IPS DF 6.9 (cell line): ENCODE measurements around the gene AGER.

ENCODE experiments used
- DNase-seq: peaks from one replicate; pipeline ENCODE4 v3.0.0-alpha.2; 2013; ENCODE audit warnings: low read depth, low spot score
- H3K27ac ChIP-seq: one replicate; pipeline ENCODE4 v1.5.1; 2013; ENCODE audit warnings: low read length, control low read depth
- H3K27me3 ChIP-seq: 2 replicates; pipeline ENCODE4 v1.6.1; 2013; ENCODE audit warnings: mild to moderate bottlenecking, low read length; ENCODE audit not compliant: control insufficient read depth, insufficient read depth
- H3K36me3 ChIP-seq: 2 replicates; pipeline ENCODE4 v1.6.1; 2013; ENCODE audit warnings: low read length; ENCODE audit not compliant: control insufficient read depth, insufficient read depth
- H3K4me1 ChIP-seq: 2 replicates; pipeline ENCODE4 v1.6.1; 2013; ENCODE audit warnings: low read length; ENCODE audit not compliant: control insufficient read depth, insufficient read depth
- H3K4me3 ChIP-seq: 2 replicates; pipeline ENCODE4 v1.5.1; 2013; ENCODE audit warnings: mild to moderate bottlenecking, low read length
- H3K9me3 ChIP-seq: 2 replicates; pipeline ENCODE4 v1.6.1; 2013; ENCODE audit warnings: low read length, inconsistent platforms; ENCODE audit not compliant: control insufficient read depth, insufficient read depth
- WGBS: extraction: QIAGEN DNeasy Blood & Tissue Kit; methylation state at CpG from one replicate; pipeline ENCODE4 v1.1.7; 2013; ENCODE audit warnings: mixed read lengths, missing lambda C conversion rate; ENCODE audit not compliant: insufficient read length, insufficient coverage; 5-methylcytosine and 5-hydroxymethylcytosine counted together

The AGER gene

GRCh38 chr6:32168807-32169591, 15.1 kb downstream of the AGER start:
- H3K27ac ChIP-seq: no peak overlapping the region
- peaks cover 22% of the 10 kb centered on the region; the same call in 1 of the 2 replicates for H3K36me3 ChIP-seq
- H3K4me1 ChIP-seq: peaks cover 4% of the 10 kb centered on the region
- no peaks in the 10 kb centered on the region for H3K9me3 ChIP-seq
- DNase-seq: no peak
- no peak overlapping the region for H3K4me3 ChIP-seq
- H3K27me3 ChIP-seq: no peaks in the 10 kb centered on the region
- WGBS: no CpG with 5 or more reads among the region's 11 CpGs

DNA sequence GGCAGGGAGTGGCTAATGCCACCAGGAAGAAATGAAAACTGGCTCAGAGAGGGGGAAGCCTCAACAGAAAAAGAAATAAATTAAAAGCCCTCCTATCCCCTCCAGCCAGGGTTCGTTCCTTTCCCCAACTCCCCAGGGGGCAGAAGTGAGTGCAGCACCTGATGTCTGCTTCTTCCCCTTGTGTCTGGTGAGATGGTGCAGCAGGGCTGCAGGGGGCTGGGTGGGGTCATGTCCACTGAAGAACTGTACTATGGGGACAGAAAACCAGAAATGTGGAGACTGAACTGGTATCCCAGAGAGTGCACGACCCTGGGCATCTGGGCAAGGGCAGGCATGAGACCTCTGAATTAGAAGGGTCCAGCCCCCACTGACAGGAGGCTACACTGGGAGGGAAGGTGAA, 15.7 kb downstream of the AGER start:
- H3K27ac ChIP-seq: no peak overlapping the region
- no CpG with 5 or more reads among the region's 2 CpGs for WGBS
- no peaks in the 10 kb centered on the region for H3K27me3 ChIP-seq
- peaks cover 22% of the 10 kb centered on the region; the same call in 1 of the 2 replicates for H3K36me3 ChIP-seq
- H3K9me3 ChIP-seq: no peaks in the 10 kb centered on the region
- DNase-seq: no peak
- H3K4me1 ChIP-seq: peaks cover 4% of the 10 kb centered on the region
- H3K4me3 ChIP-seq: no peak overlapping the region

DNA sequence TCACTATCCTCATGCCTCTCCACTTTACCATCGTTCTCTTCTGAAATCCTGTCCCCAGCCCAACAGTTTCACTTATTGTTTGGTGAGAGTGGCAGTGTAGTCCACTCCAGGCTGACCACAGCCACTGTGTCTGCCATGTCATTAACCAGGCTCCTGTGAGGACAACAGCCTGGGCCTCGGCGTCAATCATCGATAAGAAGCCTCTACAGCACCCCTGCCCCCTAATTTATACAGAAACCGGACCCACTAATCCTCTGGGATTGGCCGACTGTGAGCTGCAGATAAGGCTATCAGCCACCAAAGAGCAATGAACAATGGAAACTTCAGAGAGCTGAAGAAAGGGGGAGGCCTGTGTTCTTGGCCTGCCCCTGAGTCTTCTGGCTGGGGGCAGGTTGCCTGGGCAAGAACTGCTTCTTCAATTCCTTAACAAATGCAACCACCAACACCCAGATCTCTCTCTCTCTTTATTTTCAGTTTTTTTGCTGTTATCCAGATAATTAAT, 16.2 kb downstream of the AGER start:
- DNase-seq: no peak
- H3K9me3 ChIP-seq: no peaks in the 10 kb centered on the region
- no peak overlapping the region for H3K4me3 ChIP-seq
- peaks cover 2% of the 10 kb centered on the region for H3K4me1 ChIP-seq
- no peaks in the 10 kb centered on the region for H3K27me3 ChIP-seq
- no peak overlapping the region for H3K27ac ChIP-seq
- peaks cover 22% of the 10 kb centered on the region; the same call in 1 of the 2 replicates for H3K36me3 ChIP-seq
- no CpG with 5 or more reads among the region's 6 CpGs for WGBS

GRCh38 chr6:32167154-32167760, 16.8 kb downstream of the AGER start:
- no peak overlapping the region for H3K4me3 ChIP-seq
- no peak overlapping the region for H3K27ac ChIP-seq
- no peaks in the 10 kb centered on the region for H3K9me3 ChIP-seq
- peaks cover 22% of the 10 kb centered on the region; the same call in 1 of the 2 replicates for H3K36me3 ChIP-seq
- H3K27me3 ChIP-seq: no peaks in the 10 kb centered on the region
- no CpG with 5 or more reads among the region's 32 CpGs for WGBS
- DNase-seq: no peak
- peaks cover 2% of the 10 kb centered on the region; the same call in 1 of the 2 replicates for H3K4me1 ChIP-seq

- Histone ChIP-seq H3K27me3 (no peaks in the 10 kb centered on the region), H3K36me3 (peaks cover 22% of the 10 kb centered on the region; the same call in 1 of the 2 replicates), H3K9me3 (no peaks in the 10 kb centered on the region), H3K27ac (no peak overlapping the region), H3K4me1 (peaks cover 2% of the 10 kb centered on the region; the same call in 1 of the 2 replicates), H3K4me3 (no peak overlapping the region)
- no CpG with 5 or more reads among the region's 30 CpGs for WGBS
- DNase-seq: no peak
These were observed 17.5 kb downstream of the AGER start for GRCh38 chr6:32166411-32167061.

DNA sequence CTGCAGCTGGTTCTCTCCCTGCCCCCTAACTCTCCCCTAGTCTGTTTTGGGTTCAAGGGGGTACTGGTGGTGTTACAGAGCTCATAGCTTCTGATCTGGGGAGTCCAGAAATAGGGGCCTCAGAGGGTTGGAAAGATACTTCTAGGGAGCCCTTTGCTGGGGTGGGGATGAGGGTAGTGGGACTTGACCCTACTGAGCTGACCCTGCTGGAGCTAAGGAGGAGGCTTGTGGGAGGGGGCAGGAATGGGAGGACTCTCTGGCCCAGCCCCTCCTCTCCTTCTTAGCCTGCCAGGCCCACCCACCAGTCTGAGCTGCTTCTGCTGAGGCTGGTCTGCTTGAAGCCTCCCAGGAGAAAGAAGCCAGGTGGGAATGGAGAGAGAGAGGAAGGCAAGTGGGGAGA, 19.8 kb downstream of the AGER start, which contains the start of gene EGFL8:
EGFL8 (plus strand) TSS at position 301 of the 400 bp plus-strand sequence. CDS start 1,571 bp downstream, outside the sequence.
- no peak within 1 kb of the TSS for H3K27ac ChIP-seq
- H3K4me1 ChIP-seq: peaks cover 2% of the 10 kb centered on the region; the same call in 1 of the 2 replicates
- peaks cover 4% of the 10 kb centered on the region; the same call in 1 of the 2 replicates for H3K36me3 ChIP-seq
- no peaks in the 10 kb centered on the region for H3K9me3 ChIP-seq
- no peak within 1 kb of the TSS for H3K4me3 ChIP-seq
- no peak for DNase-seq
- no peaks in the 10 kb centered on the region for H3K27me3 ChIP-seq

GRCh38 chr6:32163559-32164258, 20.3 kb downstream of the AGER start:
- H3K9me3 ChIP-seq: no peaks in the 10 kb centered on the region
- no peaks in the 10 kb centered on the region for H3K27me3 ChIP-seq
- no peak for DNase-seq
- no peak overlapping the region for H3K4me3 ChIP-seq
- H3K36me3 ChIP-seq: peaks cover 4% of the 10 kb centered on the region; the same call in 1 of the 2 replicates
- H3K27ac ChIP-seq: no peak overlapping the region
- peaks cover 2% of the 10 kb centered on the region; the same call in 1 of the 2 replicates for H3K4me1 ChIP-seq
- no CpG with 5 or more reads among the region's 7 CpGs for WGBS

DNA sequence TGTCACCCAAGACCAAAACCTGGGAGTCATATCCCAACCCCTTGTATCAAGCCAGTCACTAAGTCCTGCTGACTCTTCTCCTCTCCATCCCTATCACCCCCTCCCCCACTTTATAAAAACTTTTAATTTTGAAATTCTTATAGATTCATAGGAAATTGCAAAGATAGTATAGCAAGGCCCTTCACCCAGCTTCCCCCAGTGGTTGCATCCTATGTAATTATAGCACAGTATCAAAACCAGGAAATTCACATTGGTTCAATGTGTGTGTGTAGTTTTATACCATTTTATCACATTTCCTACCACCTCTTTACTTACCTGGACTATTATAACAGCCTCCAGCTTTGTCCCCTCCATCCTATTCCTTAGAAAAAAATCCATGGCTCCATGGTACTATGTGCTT, 26.0 kb downstream of the AGER start:
- no peak overlapping the region for H3K27ac ChIP-seq
- H3K36me3 ChIP-seq: no peaks in the 10 kb centered on the region; the same call in 1 of the 2 replicates

GRCh38 chr6:32156891-32157290, 27.2 kb downstream of the AGER start:
- WGBS: no CpG with 5 or more reads among the region's 9 CpGs
- Histone ChIP-seq H3K9me3 (no peaks in the 10 kb centered on the region), H3K27ac (no peak overlapping the region), H3K4me3 (no peak overlapping the region), H3K36me3 (no peaks in the 10 kb centered on the region), H3K27me3 (no peaks in the 10 kb centered on the region), H3K4me1 (peaks cover 2% of the 10 kb centered on the region; the same call in 1 of the 2 replicates)
- DNase-seq: no peak

More for the DNA sequence above, 26.0 kb downstream of the AGER start:
- Histone ChIP-seq H3K4me1 (no peaks in the 10 kb centered on the region), H3K9me3 (no peaks in the 10 kb centered on the region), H3K4me3 (no peak overlapping the region), H3K27me3 (no peaks in the 10 kb centered on the region)
- no peak for DNase-seq
